ENCODE results near the gene TRABD2B.

Gene TRABD2B

DNA sequence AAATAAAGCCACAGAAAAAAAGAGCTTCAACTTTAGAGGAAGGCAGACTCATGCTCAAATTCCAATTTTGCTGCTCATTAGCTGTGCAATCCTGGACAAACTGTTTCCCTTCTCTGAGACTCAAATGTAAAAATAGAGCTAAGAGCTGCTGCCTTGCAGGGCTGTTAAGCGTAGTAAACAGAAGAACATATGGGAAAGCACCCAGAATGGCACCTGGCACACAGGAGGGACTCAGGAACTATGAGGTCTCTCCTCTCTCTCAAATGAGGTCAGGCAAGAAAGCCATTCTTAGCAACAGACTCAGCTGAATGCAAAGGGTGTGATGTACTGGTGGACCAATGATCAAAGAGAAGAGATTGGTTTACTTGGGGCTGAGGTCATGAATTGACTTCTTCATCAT lies 61.3 kb downstream of the TRABD2B start:
- no peak for DNase-seq (ENCODE audit: low read depth)

DNA sequence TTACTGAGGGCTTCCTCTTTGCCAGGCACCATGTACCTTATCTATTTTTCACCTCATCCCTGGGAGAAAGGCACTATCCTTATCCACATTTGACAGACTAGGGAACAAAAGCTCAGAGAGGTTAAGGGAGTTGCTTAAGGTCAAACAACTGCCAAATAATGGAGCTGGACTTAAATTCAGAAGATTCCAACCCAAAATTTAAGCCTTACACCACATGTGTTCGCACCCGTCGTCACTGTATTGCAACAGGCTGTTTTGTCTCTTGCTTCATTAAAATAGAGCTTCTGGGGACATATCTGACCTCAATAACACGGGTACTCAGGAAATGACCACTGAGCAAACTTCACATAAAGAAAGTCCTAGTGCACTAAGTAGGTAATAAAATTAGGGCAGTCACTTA lies 62.0 kb downstream of the TRABD2B start:
- no peak for DNase-seq (ENCODE audit: low read depth)

DNA sequence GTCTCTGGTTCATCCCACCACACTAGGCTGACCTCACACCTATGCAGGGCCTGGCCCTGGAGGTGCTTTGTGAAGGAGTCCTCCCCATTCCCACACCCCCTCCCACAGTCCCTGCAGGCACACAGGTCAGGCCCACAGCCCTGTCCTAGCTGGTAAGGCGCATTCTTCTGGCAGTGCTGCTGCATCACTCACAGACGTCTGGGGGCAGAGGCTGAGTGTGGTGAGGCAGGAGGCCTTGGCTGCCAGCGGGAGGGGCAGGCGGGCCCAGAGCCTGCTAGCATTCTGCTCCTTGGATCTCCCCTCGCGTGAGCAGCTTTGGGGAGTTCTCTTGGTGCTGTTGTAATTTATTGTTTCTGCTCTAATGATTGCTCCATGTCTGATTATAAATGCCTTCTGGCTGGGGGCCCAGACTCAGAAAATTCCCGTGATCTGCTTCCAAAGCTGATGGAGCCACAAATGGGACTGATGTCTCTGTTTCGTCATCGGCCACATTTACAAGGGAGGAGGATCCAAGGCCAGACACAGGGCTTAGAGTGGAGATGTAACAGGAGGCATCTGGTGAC lies 62.9 kb downstream of the TRABD2B start:
- DNase-seq (ENCODE audit: low read depth): no peak

DNA sequence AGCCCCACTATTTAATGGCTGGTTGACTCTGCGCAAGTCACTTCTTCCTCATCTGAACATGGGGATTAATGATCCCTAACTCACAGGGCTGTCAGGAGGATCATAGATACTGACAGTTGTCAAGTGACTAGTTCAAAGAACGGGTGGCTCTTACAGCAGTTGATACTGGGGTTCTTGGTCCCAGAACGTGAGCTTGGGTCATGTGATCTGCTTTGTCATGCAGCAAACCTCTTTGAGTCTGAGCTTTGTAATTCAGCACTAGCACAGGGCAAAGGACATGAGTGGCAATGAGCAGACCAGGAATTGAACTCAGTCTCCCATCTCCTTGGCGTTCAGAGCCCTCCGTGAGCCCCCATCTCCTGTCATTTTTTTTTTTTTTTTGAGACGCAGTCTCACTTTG lies 64.4 kb downstream of the TRABD2B start:
- DNase-seq (ENCODE audit: low read depth): no peak

DNA sequence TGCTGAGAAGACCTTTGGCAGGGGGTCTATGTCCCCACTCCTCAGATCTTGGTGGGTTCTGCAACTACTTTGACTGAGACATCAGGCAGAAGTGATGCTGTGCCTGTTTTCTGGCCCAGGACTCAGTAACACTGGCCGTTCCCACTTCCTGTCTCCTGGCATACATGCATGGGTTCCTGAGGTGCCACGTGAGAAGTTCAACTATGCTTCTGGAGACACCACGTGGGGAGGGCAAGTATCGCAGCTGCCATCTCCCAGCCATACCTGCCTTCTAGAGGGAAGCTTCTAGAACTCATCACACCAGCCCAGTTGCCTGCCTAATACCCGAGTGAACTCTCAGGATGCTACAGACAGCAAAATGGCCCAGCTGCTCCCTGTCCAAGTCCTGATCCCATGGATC lies 65.8 kb downstream of the TRABD2B start:
- peak; percentile 12 for DNase-seq (ENCODE audit: low read depth)

DNA sequence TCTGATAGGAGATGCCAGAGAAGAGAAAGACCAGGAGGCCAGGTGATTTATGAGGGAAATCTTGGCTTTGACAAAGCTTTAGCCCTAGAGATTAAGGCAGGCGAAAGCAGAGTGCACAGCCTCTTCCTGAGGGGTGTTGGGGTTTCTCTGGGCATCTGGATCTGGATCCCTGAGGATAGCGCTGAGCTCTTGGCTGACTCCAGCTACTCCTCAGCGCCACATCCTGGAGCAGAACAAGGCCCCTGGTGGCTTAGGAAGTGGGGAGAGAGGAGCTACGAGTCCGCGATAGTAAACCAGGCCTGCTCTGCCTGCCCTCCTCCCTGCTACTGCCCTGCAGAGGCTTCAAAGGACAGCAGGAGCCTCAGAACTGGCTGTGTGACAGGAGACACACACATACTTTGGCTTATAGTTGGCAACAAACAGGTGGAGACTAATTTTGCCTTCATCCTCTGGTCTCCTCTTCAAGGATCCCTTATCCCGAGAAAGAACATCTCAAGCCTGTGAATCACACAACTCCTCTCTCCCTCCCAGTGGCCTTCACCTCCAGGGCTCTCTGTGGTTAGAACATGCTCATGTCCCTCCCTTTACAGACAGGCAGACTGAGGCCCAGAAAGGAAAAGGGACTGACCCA lies 66.9 kb downstream of the TRABD2B start:
- DNase-seq (ENCODE audit: low read depth): no peak

DNA sequence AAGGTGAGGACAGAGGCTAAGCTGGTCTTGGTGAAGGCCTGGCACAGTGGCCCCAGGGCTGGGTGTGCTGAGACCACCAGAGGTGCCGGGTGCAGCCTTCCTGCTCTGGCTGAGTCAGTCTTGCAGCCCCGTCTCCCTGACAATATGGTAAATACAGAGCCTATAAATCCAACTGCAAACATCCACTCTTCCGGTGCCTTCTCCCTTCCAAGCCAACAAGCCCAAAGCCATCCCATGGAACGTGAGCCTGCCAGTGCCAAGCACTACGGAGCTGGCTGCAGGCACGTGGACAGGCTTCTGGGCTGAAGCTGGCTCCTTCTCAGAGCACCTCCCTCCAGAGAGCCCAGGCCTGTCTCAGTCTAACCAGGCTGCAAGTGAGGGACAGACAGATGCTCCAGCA lies 70.0 kb downstream of the TRABD2B start:
- DNase-seq (ENCODE audit: low read depth): no peak

DNA sequence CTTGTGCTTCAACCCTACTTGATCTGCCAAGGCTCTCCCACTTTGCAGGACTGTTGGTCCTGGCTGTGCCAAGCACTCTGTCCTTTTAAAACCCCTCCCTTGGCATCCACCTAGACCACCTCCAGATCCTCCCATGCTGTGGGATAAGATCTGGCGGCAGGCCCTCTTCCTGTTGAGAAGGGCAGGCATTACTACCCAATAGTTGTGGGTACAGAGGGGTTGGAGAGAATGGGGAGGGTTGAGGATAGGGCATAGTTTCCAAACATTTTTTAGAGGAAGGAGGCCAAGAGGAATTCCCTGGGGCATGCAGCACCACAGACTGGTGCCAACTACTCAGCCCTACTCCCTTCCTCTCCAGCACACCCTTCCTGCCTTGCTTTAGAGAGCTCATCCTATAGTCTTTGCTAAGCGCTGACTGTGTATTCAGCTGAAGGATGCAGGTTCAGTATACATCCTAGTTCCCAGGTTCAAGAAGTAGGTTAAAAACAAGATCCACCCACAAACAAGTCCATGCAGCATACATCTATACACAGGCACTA lies 70.7 kb downstream of the TRABD2B start:
- DNase-seq (ENCODE audit: low read depth): no peak

DNA sequence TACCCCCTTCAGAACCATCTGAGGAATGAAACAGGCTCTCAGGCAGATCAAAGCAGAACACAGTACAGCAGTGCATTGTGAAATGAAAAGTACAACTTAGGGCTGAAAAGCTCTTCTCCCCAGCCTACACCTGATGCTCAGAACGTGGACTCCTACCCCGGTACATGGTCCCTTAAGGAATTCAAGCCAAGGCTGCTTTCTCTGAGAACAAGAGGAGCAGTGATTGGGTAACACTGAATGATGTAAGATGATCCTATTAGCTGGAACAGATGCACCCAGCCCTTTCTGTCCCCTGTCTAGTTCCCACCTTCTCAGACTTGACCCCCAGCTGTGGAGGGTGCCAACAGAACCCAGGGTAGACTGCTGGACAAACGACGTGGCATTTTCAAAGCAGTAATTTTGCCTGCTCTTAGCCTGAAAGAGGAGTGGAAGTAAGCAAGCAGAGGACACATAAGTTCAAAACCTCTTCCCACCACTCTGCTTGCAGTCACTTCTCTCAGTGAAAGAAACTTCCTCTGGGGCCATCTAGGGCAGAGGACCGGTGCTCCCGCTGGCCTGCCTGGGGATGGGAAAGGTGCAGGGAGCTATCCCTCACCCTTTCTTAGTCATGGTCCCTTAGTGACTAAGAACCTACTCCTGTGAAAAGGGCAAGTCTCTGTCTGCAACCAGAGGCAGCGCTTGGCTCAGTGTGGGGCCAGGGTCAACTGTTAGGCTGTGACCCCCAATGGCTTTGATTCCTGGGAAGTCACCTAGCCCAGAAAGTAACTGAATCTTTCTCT lies 72.7 kb downstream of the TRABD2B start:
- DNase-seq (ENCODE audit: low read depth): no peak

DNA sequence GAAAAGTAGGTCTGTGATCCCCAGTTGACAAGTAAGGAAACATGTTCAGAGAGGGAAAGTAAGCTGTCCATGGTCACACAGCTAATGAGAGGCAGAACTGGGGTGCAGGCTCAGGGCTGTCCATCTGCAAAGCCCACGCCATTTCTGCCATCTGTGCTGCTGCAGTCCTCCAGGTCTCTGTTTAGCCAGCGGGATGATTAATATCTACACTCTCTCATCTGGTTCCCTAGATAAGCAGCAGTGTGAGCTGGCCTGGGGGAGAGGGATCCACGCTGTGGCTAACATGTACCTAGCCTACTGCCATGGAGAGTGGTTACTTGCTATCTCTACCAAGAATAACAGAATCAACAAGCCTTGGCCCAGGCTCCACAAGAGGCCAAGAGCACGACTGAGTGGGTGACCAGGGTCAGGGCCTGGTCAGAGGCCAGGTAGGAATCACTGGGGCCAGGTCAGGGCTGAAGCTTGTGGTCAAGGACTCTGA lies 75.2 kb downstream of the TRABD2B start:
- no peak for DNase-seq (ENCODE audit: low read depth)

DNA sequence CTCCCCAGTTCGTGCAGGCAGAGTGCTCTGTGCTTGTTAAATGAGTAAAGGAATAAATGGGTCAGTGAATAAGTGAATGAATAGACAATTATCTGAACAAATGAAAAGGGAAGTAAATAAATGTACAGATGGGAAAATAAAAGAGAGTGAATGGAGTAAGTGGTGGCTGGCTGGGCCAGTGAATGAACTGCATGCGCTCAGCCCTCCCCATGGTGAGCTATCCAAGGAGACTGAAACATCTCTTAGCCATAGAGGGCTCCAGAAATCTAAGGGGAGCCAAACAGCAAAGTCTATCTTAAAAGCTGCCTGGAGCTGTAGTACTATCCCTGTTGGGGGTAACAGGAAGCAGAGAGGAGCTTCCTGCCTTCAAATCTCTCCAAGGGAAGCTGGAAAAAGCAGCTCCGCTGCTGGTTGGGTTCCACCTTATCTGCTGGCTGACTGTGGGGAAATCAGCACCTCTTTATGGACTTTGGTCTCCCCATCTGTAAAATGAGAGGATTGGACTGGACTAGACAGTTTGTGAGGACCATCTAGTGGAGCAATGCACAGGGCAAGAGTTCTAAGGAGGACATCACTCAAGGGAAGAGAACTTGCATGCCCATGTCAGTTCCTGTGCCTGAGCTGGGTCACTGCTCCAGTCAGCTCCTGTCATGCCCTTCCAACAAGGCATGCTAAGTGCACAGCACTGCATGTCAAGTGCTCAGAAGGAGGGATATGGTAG lies 77.9 kb downstream of the TRABD2B start:
- DNase-seq (ENCODE audit: low read depth): no peak

DNA sequence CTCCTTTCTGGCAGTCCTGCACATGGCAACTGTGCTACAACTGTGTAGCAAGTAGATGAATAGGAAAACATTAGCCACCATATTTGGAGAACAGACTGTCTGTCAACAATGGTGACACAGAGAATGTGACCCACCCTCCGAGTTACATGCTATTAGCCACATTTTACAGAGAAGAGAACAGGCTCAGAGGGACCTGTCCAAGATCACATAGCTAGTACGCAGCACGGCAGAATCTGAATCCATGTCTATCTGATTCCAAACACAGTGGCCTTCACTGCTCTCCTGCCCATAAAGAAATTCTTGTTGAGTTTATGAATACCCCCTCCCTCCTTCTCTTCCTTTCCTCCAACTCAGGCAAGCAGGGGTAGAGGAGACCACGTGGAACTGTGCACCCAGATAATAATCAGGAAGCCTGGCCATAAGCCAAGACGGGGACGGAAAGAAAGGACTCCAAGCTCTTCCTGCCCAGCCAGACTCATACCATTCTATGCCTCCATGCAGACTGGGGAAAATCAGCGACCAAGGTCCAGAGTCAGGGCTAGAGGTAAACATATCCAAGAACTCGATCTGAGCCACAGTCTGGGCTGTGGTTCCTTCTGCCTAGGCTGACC lies 78.8 kb downstream of the TRABD2B start:
- no peak for DNase-seq (ENCODE audit: low read depth)

DNA sequence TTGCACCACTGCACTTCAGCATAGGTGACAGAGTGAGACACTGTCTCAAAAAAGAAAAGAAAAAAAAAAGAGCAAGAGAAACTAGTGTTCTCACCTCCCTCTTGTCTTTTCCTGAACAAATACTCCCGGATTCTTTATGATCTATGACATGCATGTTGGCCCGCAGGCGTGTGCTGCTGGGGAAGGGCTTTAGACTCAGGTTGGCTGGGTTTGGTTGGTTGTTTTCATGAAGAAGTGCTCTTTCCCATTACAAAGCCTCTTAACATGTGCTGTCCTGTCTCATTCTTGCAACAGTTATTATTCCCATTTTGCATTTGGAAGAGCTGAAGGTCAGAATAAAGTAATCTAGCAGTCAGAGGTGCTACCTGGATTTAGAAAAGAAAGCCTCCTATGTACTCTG lies 79.5 kb downstream of the TRABD2B start:
- DNase-seq (ENCODE audit: low read depth): no peak

DNA sequence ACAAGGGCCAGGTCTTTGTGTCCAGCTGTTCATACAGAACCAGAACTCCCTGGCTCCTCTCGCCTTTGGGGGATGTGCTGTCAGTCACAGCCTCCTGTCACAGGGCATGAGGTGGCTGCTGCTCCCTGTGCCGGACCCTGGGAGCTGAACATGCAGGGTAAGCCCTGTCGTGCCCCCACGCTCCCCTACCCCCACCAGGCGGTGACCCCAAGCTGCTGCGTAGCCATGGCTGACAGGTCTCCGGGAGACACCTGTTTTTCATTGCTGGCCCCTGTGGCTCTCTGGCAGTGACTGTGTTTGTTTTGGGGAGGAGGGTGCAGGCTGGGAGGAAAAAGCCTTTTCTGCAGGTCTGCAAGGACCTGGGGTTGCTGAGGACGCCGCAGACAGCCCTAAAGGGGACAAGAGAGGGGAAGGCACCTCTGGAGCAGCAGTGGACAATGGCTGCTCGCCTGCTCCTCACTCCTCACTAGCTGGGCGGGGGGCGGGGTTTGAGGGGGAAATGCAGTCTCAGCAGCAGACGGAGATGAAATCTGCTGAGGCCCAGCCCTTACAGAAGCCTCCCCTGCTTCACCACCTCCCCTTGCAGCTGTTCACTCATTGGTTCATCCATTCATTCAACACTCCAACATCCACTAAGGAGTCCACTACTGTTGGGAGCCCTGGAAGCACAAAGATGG lies 81.4 kb downstream of the TRABD2B start:
- DNase-seq (ENCODE audit: low read depth): no peak

DNA sequence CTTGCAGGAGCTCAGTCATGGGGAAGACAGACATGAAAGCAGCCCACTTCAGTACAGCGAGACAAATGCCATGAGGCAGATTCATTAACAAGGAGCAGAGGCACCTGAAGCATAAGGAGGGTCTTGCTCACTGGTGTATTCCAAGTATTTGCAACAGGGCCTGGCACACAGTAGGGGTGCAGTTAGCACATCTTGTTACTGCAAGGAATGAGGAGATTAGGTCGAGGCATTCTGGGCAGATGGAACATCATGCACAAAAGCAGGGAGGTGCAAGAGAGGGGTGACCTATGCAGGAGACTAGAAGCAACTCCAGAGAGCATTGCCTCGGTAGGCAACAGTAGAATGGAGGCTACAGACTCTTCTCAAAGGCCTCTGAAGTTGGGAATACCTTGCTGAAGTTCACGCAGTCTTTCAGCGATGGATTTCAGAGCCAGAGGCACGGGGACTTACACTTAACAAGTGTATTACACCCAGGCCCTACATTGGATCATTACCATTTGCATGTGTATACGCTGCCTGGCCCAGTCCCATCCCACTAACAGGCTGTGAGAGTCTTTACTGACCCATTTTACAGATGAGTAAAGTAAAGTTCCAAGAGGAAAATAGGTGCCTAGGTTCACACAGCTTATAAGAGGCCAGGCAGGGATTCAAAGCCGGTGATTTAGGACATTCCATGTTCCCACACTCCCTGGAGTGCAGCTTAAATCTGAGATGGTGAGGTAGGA lies 82.1 kb downstream of the TRABD2B start:
- DNase-seq (ENCODE audit: low read depth): no peak

DNA sequence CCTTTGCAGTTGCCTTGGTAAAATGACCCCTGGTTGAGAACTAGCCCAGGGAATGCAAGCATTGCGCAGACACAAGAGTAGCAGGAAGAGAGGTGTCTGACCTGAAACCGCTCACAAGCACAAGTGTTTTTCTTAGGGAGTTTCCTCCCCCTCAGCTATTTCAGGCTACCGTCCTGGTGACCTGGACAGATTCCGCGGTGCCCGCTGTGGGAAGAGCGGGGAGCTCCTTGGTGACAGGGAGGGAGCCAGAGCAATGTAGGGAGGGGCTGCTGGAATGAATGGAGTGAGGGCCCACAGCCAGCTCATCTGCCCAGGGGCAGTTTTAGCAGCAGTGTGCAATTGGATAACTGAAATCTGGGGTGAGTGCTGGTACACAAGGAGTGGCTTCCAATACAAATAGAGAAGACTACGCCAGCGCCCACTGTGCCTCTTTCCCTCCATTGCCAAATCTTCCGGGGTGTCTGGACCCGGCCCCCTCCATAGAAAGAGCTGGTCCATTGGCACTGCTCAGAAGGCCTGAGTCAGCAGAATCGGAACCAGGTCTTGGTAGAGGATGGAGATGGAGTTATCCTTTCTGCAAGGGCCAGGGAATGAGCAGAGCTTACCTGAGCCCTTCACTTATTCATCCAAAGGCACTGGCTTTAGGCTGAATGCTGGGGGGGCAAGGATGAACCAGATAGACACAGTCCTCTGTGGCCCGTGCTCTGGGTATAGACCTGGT lies 82.8 kb downstream of the TRABD2B start:
- DNase-seq (ENCODE audit: low read depth): no peak

DNA sequence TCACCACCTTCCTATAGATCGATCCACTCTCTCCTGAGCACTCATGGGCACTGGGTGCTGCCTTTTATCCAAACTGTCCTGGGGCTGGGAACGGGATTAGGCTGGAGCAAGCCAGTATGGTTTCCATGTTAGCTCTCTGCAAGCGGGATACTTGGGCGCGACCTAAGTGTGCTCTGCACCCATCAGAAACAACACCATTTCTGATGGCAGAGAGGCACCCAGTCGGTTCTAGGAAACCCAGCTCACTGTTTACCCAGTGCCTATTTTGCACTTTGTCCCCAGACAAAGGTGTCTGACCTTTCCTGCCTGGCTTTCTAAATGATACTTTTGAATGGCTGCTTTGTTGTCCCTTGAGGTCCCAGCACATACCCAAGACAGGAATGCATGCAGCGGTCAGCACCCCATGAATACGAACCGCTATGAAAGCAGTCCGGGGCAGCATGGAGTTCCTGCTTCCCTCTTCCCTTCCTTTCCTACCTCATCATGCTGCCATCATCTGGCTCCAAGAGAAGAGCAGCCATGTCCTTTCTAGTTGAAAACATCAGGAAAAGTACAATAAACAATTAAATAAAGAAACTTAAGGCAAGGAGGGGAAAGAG lies 83.9 kb downstream of the TRABD2B start:
- DNase-seq (ENCODE audit: low read depth): no peak

DNA sequence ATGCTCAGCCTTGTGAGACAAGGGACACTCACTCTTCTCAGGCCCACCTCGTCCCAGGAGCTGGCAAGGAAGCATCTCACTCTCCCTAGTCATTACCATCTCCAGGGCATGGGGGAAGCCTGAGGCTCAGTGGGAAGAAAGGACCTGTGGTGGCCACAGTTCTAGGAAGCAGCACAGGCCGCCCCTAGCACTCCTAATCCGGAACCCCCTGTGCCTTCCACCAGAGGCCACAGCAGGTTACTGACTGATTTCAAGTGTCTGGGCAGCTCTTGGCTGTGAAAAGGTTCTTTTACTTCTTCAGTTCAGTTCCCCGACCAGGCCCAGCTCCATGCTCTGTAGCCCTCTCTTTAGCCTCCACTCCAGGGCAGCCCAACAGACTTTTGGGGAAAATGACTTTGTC lies 84.4 kb downstream of the TRABD2B start:
- no peak for DNase-seq (ENCODE audit: low read depth)

DNA sequence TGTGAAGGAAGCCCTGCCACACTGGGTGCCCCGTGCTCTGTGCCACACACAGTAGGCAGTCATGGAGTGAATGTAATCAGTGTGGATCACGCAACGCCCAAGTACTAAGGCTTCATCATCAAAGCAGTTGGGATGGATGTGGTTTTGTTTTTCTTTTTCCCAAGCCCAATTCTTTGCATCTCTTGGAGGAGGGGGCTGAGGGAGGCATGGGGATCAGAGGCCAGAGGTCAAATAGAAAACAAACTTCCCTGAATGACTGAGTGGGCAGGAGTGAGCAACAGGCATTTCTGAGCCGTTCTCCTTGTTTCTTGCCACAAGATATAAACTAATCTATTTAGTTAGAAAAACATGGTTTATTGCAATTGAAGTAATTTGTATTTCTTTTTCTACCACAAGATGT lies 85.3 kb downstream of the TRABD2B start:
- no peak for DNase-seq (ENCODE audit: low read depth)

DNA sequence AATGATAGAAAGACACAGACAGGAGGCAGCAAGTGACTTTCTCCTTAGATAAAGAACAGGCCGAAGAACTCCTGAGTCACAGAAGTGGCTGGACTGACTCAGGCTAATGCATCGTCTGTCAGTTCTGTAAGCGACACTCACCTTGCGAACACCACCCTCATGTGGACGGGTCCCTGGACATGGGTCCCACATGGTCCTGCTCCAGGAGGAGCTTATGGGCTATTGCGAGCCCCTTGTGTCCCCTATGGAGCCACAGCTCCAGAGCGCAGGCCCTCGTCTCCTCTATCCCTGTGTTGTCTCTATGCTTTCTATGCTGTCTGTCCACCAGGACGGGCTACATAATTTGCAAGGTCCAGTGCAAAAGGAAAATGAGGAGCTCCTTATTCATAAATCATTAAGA lies 85.8 kb downstream of the TRABD2B start:
- DNase-seq (ENCODE audit: low read depth): no peak
